HG03354 (cell line): ENCODE results near the gene SGSH.

Source experiments
- ATAC-seq: cut with Tn5 transposase; IDR thresholded peaks from one replicate; pipeline ENCODE4 v1.9.1; 2021; ENCODE audit warnings: mild to moderate bottlenecking; ENCODE audit not compliant: unreplicated experiment, poor library complexity, severe bottlenecking

The SGSH gene

GRCh38 chr17:80168371-80168770, 51.8 kb downstream of the SGSH start:
- no peak for ATAC-seq

DNA sequence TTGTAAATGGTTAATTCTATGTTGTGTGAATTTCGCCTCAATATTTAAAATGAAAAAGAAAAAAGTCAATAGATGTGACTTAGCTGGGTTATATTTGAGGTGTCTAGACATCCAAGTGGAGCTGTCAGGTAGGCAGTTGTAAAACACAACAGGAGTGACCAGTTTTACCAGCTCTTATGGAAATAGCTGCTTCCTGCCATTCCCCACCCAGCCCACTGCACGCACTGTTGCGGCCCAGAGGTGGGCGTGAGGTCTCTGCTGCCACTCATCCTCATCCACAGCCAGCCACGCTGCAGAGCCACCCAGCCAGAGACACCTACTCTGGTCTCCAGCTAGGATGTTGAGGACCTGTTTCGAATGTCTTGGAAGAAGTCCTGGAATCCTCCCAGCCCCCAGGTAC, 53.7 kb downstream of the SGSH start:
- no peak for ATAC-seq

- ATAC-seq, result no peak
Observed at GRCh38 chr17:80164185-80164584, 55.9 kb downstream of the SGSH start.

DNA sequence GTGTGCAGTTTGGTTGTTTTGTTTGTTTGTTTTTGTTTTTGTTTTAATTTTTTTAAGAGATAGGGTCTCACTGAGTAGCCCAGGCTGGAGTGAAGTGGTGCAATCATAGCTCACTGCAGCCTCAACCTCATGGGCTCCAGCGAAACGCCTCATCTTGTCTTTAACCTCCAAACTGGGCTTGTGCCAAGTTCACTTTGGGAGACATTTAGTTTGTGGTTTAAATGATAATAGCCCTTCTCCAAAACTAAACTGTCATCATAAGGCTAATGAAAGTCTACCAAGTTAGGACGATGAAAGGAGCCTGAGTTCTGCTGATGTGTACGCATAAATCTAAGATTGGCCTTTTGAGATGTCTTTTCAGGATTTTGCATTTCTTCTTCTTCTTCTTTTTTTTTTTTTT, 56.8 kb downstream of the SGSH start:
- no peak for ATAC-seq

DNA sequence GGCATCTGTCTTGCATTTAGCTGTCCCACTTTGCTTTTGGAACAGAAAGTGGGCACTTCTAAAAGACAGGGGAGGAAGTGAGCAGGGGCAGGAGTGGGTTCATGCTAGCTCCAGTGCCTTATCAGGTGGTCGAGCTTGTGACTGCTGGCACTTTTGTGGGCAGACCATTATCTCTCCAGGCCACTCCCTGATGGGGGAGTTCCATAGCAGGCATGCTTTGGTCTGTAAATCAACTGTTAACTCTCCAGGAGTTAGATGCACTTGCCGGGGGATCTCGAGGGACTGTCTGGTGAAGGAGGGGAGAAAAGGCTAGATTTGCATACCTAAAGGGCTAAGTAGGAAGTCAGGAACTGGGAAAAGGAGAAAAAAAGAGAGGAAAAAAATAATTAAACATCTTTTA, 59.6 kb downstream of the SGSH start:
- ATAC-seq, result no peak
